Muscle layer of colon (tissue), 2 donors: ENCODE data around the gene NECTIN3.

Source experiments
- H3K27ac ChIP-seq: one replicate; pipeline ENCODE4 v1.7.0; 2013; ENCODE audit warnings: low read depth, mild to moderate bottlenecking, low read length, moderate library complexity
- H3K27me3 ChIP-seq, 2 donors: one replicate each; pipeline ENCODE4 v1.7.0; 2013; ENCODE audit warnings: low read length in 2 of 2, mild to moderate bottlenecking in 2 of 2; ENCODE audit not compliant: insufficient read depth in 2 of 2, control insufficient read depth in 1 of 2
- H3K36me3 ChIP-seq: one replicate; pipeline ENCODE4 v1.7.0; 2013; ENCODE audit warnings: mild to moderate bottlenecking, low read length; ENCODE audit not compliant: insufficient read depth
- H3K4me1 ChIP-seq: one replicate; pipeline ENCODE4 v1.7.0; 2013; ENCODE audit warnings: mild to moderate bottlenecking, low read length; ENCODE audit not compliant: insufficient read depth
- H3K4me3 ChIP-seq, 2 donors: one replicate each; pipeline ENCODE4 v1.7.0; 2013; ENCODE audit warnings: low read length in 2 of 2, low read depth in 1 of 2, mild to moderate bottlenecking in 1 of 2, moderate library complexity in 1 of 2
- H3K9ac ChIP-seq: one replicate; pipeline ENCODE4 v1.7.0; 2013; ENCODE audit warnings: low read length
- H3K9me3 ChIP-seq: one replicate; pipeline ENCODE4 v1.7.0; 2013; ENCODE audit warnings: mild to moderate bottlenecking, low read length
- donor health status: abdominal sarcoma.
- donor health status: Adenocarcinoma of cecum.

The NECTIN3 gene

GRCh38 chr3:111071257-111072030, at the start of gene NECTIN3:
TSS of gene NECTIN3 (plus strand) at chr3:111071816. CDS start at chr3:111072018, 202 bp downstream.
- peaks cover 24% of the 10 kb centered on the region for H3K4me1 ChIP-seq
- no peaks in the 10 kb centered on the region for H3K27me3 ChIP-seq
- no peaks in the 10 kb centered on the region for H3K36me3 ChIP-seq
- peak within 1 kb of the TSS; percentile 76 to 94 for H3K4me3 ChIP-seq
- H3K9me3 ChIP-seq = no peaks in the 10 kb centered on the region
- peak within 1 kb of the TSS; percentile 87 for H3K27ac ChIP-seq
- H3K9ac ChIP-seq = peak within 1 kb of the TSS; percentile 92

GRCh38 chr3:111027868-111028267, 43.7 kb upstream of the NECTIN3 start:
- H3K36me3 ChIP-seq = no peaks in the 10 kb centered on the region
- H3K4me3 ChIP-seq = no peak overlapping the region
- no peaks in the 10 kb centered on the region for H3K9me3 ChIP-seq
- H3K4me1 ChIP-seq = no peaks in the 10 kb centered on the region
- no peaks in the 10 kb centered on the region for H3K27me3 ChIP-seq
- no peak overlapping the region for H3K9ac ChIP-seq
- H3K27ac ChIP-seq = no peak overlapping the region

- no peaks in the 10 kb centered on the region for H3K36me3 ChIP-seq
- H3K4me3 ChIP-seq = no peak overlapping the region
Measured at GRCh38 chr3:111031538-111031937, 40.1 kb upstream of the NECTIN3 start.

GRCh38 chr3:111032677-111033076, 38.9 kb upstream of the NECTIN3 start:
- Histone ChIP-seq H3K27me3 (no peaks in the 10 kb centered on the region), H3K4me1 (no peaks in the 10 kb centered on the region), H3K36me3 (no peaks in the 10 kb centered on the region), H3K9ac (no peak overlapping the region), H3K27ac (no peak overlapping the region), H3K9me3 (no peaks in the 10 kb centered on the region), H3K4me3 (no peak overlapping the region)

More at GRCh38 chr3:111031538-111031937, 40.1 kb upstream of the NECTIN3 start:
- no peaks in the 10 kb centered on the region for H3K4me1 ChIP-seq
- H3K9ac ChIP-seq = no peak overlapping the region
- no peaks in the 10 kb centered on the region for H3K9me3 ChIP-seq
- no peak overlapping the region for H3K27ac ChIP-seq
- no peaks in the 10 kb centered on the region for H3K27me3 ChIP-seq

GRCh38 chr3:111033470-111034050, 38.1 kb upstream of the NECTIN3 start:
- no peaks in the 10 kb centered on the region for H3K4me1 ChIP-seq
- H3K36me3 ChIP-seq = no peaks in the 10 kb centered on the region
- no peak overlapping the region for H3K27ac ChIP-seq
- H3K9me3 ChIP-seq = no peaks in the 10 kb centered on the region
- H3K27me3 ChIP-seq = no peaks in the 10 kb centered on the region
- no peak overlapping the region for H3K9ac ChIP-seq
- no peak overlapping the region for H3K4me3 ChIP-seq

GRCh38 chr3:111035316-111035715, 36.3 kb upstream of the NECTIN3 start:
- no peak overlapping the region for H3K27ac ChIP-seq
- no peaks in the 10 kb centered on the region for H3K9me3 ChIP-seq
- H3K36me3 ChIP-seq = no peaks in the 10 kb centered on the region
- H3K9ac ChIP-seq = no peak overlapping the region
- H3K27me3 ChIP-seq = no peaks in the 10 kb centered on the region
- H3K4me1 ChIP-seq = no peaks in the 10 kb centered on the region
- no peak overlapping the region for H3K4me3 ChIP-seq

- Histone ChIP-seq H3K4me3 (no peak overlapping the region), H3K27ac (no peak overlapping the region), H3K9ac (no peak overlapping the region), H3K36me3 (no peaks in the 10 kb centered on the region), H3K27me3 (no peaks in the 10 kb centered on the region), H3K9me3 (no peaks in the 10 kb centered on the region), H3K4me1 (no peaks in the 10 kb centered on the region)
Measured at GRCh38 chr3:111035902-111036301, 35.7 kb upstream of the NECTIN3 start.

GRCh38 chr3:111040959-111041358, 30.7 kb upstream of the NECTIN3 start:
- H3K27me3 ChIP-seq = no peaks in the 10 kb centered on the region
- H3K9me3 ChIP-seq = no peaks in the 10 kb centered on the region
- H3K4me3 ChIP-seq = no peak overlapping the region
- no peaks in the 10 kb centered on the region for H3K36me3 ChIP-seq
- no peak overlapping the region for H3K9ac ChIP-seq
- no peaks in the 10 kb centered on the region for H3K4me1 ChIP-seq
- H3K27ac ChIP-seq = no peak overlapping the region

GRCh38 chr3:111045564-111045963, 26.1 kb upstream of the NECTIN3 start:
- Histone ChIP-seq H3K9ac (no peak overlapping the region), H3K9me3 (no peaks in the 10 kb centered on the region), H3K4me1 (no peaks in the 10 kb centered on the region), H3K36me3 (no peaks in the 10 kb centered on the region), H3K4me3 (no peak overlapping the region), H3K27ac (no peak overlapping the region), H3K27me3 (no peaks in the 10 kb centered on the region)

- Histone ChIP-seq H3K36me3 (no peaks in the 10 kb centered on the region), H3K27ac (no peak overlapping the region), H3K4me1 (no peaks in the 10 kb centered on the region), H3K9me3 (no peaks in the 10 kb centered on the region), H3K4me3 (no peak overlapping the region), H3K27me3 (no peaks in the 10 kb centered on the region), H3K9ac (no peak overlapping the region)
Measured at GRCh38 chr3:111047042-111047441, 24.6 kb upstream of the NECTIN3 start.

GRCh38 chr3:111047812-111048435, 23.7 kb upstream of the NECTIN3 start:
- Histone ChIP-seq H3K27me3 (no peaks in the 10 kb centered on the region), H3K36me3 (no peaks in the 10 kb centered on the region), H3K9ac (no peak overlapping the region), H3K9me3 (no peaks in the 10 kb centered on the region), H3K4me1 (no peaks in the 10 kb centered on the region), H3K27ac (no peak overlapping the region), H3K4me3 (no peak overlapping the region)
